DOHH2 (cell line): Measurements from ENCODE around the gene CPNE5.

ENCODE experiments used
- CTCF ChIP-seq: fragments of 200-600 bp; sonication (generic); IDR thresholded peaks from one replicate; pipeline ENCODE4 v1.5.1; 2014; ENCODE audit warnings: antibody characterized with exemption, mild to moderate bottlenecking, low read depth, low read length; ENCODE audit not compliant: poor library complexity, severe bottlenecking
- EZH2phosphoT487 ChIP-seq: fragments of 200-600 bp; sonication (generic); IDR thresholded peaks from 2 replicates; pipeline ENCODE4 v1.6.1; 2017; ENCODE audit warnings: borderline replicate concordance, mild to moderate bottlenecking, antibody characterized with exemption, low read length, moderate library complexity, mixed read lengths

DNA sequence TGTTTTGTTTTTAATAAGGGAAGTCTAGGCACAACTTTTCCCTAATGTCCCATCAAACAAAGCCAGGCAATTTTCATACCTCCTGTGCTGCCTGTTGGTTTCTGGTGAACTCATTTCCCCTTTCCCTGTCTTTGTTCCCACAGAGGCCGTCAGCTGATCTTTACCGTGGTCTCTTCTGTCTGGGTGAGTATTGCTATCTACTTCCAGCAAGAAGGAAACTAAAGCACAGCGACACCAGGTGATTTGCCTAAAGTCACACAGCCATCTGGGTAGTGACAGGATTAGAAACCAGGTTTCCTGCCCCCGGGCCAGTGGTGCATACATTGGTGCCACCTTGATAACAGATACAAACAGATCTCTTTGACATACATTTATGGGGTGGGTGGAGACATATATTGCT, 82.0 kb downstream of the CPNE5 start:
- TF ChIP-seq CTCF, result no peak
- no peak for TF ChIP-seq EZH2phosphoT487
